SK-N-SH treated with all-trans-retinoic acid at 6 μM for 48 hours (cell line): ENCODE data around the gene HSPB7.

ENCODE experiments used
- ATAC-seq: fragments of 200-7000 bp; cut with Tn5 transposase; 3 replicates; pipeline ENCODE4 v1.9.1; 2020; ENCODE audit warnings: mild to moderate bottlenecking, moderate library complexity
- ARNTL ChIP-seq: fragments of 450-650 bp; formaldehyde crosslinking; IDR thresholded peaks from 2 replicates; pipeline ENCODE4 v1.5.0; 2020; ENCODE audit warnings: low read depth, mild to moderate bottlenecking, moderate library complexity, borderline replicate concordance
- BACH2 ChIP-seq: fragments of 250-450 bp; sonication (Bioruptor Pico); IDR thresholded peaks from 2 replicates; pipeline ENCODE4 v1.9.0; 2021; ENCODE audit warnings: mild to moderate bottlenecking, borderline replicate concordance
- CREB5 ChIP-seq: fragments of 250-450 bp; sonication (Bioruptor Pico); IDR thresholded peaks from 2 replicates; pipeline ENCODE4 v1.5.1; 2020; ENCODE audit warnings: low read depth, mild to moderate bottlenecking, moderate library complexity
- CSDC2 ChIP-seq: fragments of 250-450 bp; sonication (Bioruptor Pico); IDR thresholded peaks from 2 replicates; pipeline ENCODE4 v1.5.0; 2020; ENCODE audit warnings: mild to moderate bottlenecking, moderate library complexity
- CSRNP3 ChIP-seq: fragments of 250-450 bp; sonication (Bioruptor Pico); IDR thresholded peaks from 2 replicates; pipeline ENCODE4 v1.5.1; 2021; ENCODE audit warnings: mild to moderate bottlenecking, moderate library complexity
- ESRRG ChIP-seq: fragments of 250-450 bp; sonication (Bioruptor Pico); IDR thresholded peaks from 2 replicates; pipeline ENCODE4 v1.6.1; 2021; ENCODE audit warnings: mild to moderate bottlenecking
- OSR1 ChIP-seq: fragments of 250-450 bp; sonication (Bioruptor Pico); IDR thresholded peaks from 2 replicates; pipeline ENCODE4 v1.8.0; 2022; ENCODE audit warnings: moderate library complexity, mild to moderate bottlenecking, inconsistent platforms
- PATZ1 ChIP-seq: fragments of 250-450 bp; sonication (Bioruptor Pico); IDR thresholded peaks from 2 replicates; pipeline ENCODE4 v1.8.0; 2020; ENCODE audit warnings: mild to moderate bottlenecking, moderate library complexity, borderline replicate concordance
- POU6F1 ChIP-seq: fragments of 250-450 bp; sonication (Bioruptor Pico); IDR thresholded peaks from 2 replicates; pipeline ENCODE4 v1.8.0; 2021; ENCODE audit warnings: low read depth, mild to moderate bottlenecking, moderate library complexity, borderline replicate concordance
- PPARA ChIP-seq: fragments of 250-450 bp; sonication (Bioruptor Pico); IDR thresholded peaks from 2 replicates; pipeline ENCODE4 v1.5.0; 2020; ENCODE audit warnings: mild to moderate bottlenecking, borderline replicate concordance
- RARB ChIP-seq: fragments of 250-450 bp; sonication (Bioruptor Pico); IDR thresholded peaks from 2 replicates; pipeline ENCODE4 v1.8.0; 2021; ENCODE audit warnings: mild to moderate bottlenecking, moderate library complexity
- TCF4 ChIP-seq: fragments of 250-450 bp; sonication (Bioruptor Pico); IDR thresholded peaks from 2 replicates; pipeline ENCODE4 v1.8.0; 2021; ENCODE audit warnings: mild to moderate bottlenecking, moderate library complexity, borderline replicate concordance
- TOX ChIP-seq: fragments of 250-450 bp; sonication (Bioruptor Pico); IDR thresholded peaks from 2 replicates; pipeline ENCODE4 v1.8.0; 2021; ENCODE audit warnings: mild to moderate bottlenecking, moderate library complexity, borderline replicate concordance
- TSHZ2 ChIP-seq: fragments of 250-450 bp; sonication (Bioruptor Pico); IDR thresholded peaks from 2 replicates; pipeline ENCODE4 v1.5.0; 2020; ENCODE audit warnings: mild to moderate bottlenecking, moderate library complexity
- ZC3H10 ChIP-seq: fragments of 250-450 bp; sonication (Bioruptor Pico); IDR thresholded peaks from 2 replicates; pipeline ENCODE4 v1.5.1; 2021; ENCODE audit warnings: mild to moderate bottlenecking, moderate library complexity
- ZFP3 ChIP-seq: fragments of 250-450 bp; sonication (Bioruptor Pico); IDR thresholded peaks from 2 replicates; pipeline ENCODE4 v1.5.0; 2020; ENCODE audit warnings: mild to moderate bottlenecking, moderate library complexity
- ZFP30 ChIP-seq: fragments of 450-650 bp; formaldehyde crosslinking; IDR thresholded peaks from 2 replicates; pipeline ENCODE4 v1.5.0; 2022; ENCODE audit warnings: mild to moderate bottlenecking, moderate library complexity
- ZNF565 ChIP-seq: fragments of 450-650 bp; formaldehyde crosslinking; conservative IDR thresholded peaks from 2 replicates; pipeline ENCODE4 v1.5.0; 2020; ENCODE audit warnings: low read depth, mild to moderate bottlenecking, moderate library complexity
- ZNF70 ChIP-seq: fragments of 450-650 bp; formaldehyde crosslinking; IDR thresholded peaks from 2 replicates; pipeline ENCODE4 v1.5.0; 2020; ENCODE audit warnings: mild to moderate bottlenecking, moderate library complexity
- ZNF8 ChIP-seq: fragments of 450-650 bp; formaldehyde crosslinking; IDR thresholded peaks from 2 replicates; pipeline ENCODE4 v1.5.0; 2020; ENCODE audit warnings: mild to moderate bottlenecking, moderate library complexity

The HSPB7 gene

GRCh38 chr1:16009030-16009460, 8.8 kb downstream of the HSPB7 start:
- TF ChIP-seq POU6F1 (CRISPR knock-in tag) (no peak), PATZ1 (CRISPR knock-in tag) (no peak), CREB5 (CRISPR knock-in tag) (no peak), ARNTL (CRISPR knock-in tag) (no peak), ZFP3 (no peak), ESRRG (no peak), ZFP30 (CRISPR knock-in tag) (no peak), TCF4 (CRISPR knock-in tag) (no peak), PPARA (CRISPR knock-in tag) (no peak), RARB (CRISPR knock-in tag) (no peak), OSR1 (CRISPR knock-in tag) (no peak), BACH2 (CRISPR knock-in tag) (no peak), ZNF565 (CRISPR knock-in tag) (no peak), CSDC2 (CRISPR knock-in tag) (no peak), ZNF8 (CRISPR knock-in tag) (no peak), TSHZ2 (CRISPR knock-in tag) (no peak)
- TF ChIP-seq, all 23 proteins: peak for 0
- peak; percentile 92 for ATAC-seq

GRCh38 chr1:16007671-16008341, 10.0 kb downstream of the HSPB7 start:
- TF ChIP-seq CSDC2 (CRISPR knock-in tag) (no peak), BACH2 (CRISPR knock-in tag) (no peak), ZNF8 (CRISPR knock-in tag) (no peak), PATZ1 (CRISPR knock-in tag) (no peak), ESRRG (no peak), ZNF565 (CRISPR knock-in tag) (no peak), RARB (CRISPR knock-in tag) (no peak), ZFP3 (no peak), ZNF70 (CRISPR knock-in tag) (no peak), CSRNP3 (CRISPR knock-in tag) (no peak), TOX (CRISPR knock-in tag) (no peak), ZFP30 (CRISPR knock-in tag) (no peak), CREB5 (CRISPR knock-in tag) (no peak), ZC3H10 (CRISPR knock-in tag) (no peak), OSR1 (CRISPR knock-in tag) (no peak), PPARA (CRISPR knock-in tag) (no peak), POU6F1 (CRISPR knock-in tag) (no peak)
- ATAC-seq: no peak
